GM19239 (cell line): ENCODE measurements around the gene BTBD10.
A peak's percentile ranks its signal among the peaks of the same experiment; 100 is the strongest.

Experiments used
- DNase-seq: peaks from one replicate; pipeline ENCODE4 v3.0.0; 2011; ENCODE audit warnings: low spot score; ENCODE audit not compliant: insufficient read length
- FAIRE-seq: peaks from 2 replicates; lab custom pipeline; 2011; peaks lifted over from hg19 to GRCh38; lab: Jason Lieb, UNC

The BTBD10 gene

DNA sequence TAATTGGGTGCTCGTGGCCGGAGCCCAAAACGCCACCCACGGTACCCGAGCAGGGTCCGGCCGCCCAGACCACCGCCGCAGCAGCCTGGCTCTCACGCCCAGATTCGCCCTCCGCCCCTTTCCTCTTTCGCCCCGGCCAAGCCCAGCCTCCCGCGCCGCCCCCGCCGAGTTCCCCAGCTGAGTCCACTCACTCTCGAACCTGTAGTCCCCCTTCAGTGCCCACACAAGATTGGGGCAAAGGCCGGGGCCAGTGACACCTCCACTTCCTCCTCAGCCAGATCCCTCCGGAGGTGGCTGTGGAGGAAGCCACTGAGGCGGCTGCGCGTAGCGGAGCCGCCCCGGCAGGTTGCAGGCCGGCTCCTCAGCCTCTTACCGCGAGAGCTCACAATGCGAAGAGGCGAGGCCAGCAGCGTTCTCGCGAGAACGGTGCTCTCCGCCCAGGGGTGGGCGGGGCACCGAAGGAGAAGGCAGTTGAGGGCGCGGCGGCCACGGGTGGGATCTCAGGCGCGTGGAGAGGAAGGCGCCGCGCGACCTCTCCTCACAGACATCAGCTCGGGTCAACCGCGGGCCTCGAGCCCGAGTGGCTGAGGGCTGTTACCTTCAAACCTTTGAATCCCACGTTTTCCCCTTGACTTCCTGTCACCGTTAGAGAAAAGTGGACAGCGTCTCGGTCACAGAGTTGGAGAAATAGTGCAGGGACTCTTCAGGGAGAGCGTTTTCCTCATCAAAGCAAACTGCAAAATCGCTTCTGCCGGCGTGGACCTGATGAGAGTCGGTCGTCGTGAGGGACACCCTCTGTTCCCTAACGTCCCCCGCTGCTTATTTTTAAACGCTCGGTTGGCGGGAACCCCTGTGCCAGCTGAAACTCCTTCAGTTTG, at the start of gene BTBD10:
Gene BTBD10, minus strand, starts transcription at position 322 of the 878 bp plus-strand sequence. CDS start 18,098 bp downstream, outside the sequence.
- DNase-seq (peak; percentile 74), FAIRE-seq (peak; percentile 91)

DNA sequence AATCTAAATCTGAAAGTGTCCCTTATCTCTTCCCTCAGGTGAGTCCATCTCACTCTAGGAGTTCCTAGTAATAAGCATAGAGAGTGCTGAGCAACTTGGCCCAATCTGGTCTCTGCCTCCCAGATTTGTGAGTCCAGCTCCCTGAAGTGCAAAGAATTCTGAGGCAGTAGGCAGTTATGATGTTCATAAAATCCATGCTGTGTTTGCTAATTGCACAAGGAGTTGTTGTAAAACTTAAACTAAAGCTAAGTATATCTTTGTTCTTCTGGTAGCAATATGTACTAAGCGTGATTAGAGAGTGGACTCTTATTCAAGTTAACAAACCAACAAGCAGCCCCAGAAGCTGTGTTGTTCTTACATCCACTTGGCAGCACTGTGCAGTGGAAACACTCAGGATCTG, 40.4 kb upstream of the BTBD10 start:
- FAIRE-seq: no peak

DNA sequence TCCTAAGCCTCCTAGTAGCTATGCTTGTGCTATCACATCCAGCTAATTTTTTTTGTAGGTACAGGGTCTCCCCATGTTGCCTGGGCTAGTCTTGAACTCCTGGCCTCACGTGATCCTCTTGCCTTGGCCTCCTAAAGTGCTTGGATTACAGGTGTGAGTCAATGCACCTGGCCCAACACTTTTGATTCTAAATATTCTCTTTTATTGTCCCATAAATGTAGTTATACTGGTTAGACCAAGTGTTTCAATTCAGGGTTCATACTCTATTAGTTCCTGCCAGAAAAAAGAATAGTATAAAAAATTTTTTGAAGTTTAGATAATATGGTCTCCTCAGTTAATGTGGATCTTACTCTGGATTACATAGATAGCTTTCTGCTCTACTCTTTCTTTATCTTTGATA, 39.5 kb upstream of the BTBD10 start:
- DNase-seq: no peak
- FAIRE-seq: no peak

More for the DNA sequence above, 40.4 kb upstream of the BTBD10 start:
- no peak for DNase-seq

DNA sequence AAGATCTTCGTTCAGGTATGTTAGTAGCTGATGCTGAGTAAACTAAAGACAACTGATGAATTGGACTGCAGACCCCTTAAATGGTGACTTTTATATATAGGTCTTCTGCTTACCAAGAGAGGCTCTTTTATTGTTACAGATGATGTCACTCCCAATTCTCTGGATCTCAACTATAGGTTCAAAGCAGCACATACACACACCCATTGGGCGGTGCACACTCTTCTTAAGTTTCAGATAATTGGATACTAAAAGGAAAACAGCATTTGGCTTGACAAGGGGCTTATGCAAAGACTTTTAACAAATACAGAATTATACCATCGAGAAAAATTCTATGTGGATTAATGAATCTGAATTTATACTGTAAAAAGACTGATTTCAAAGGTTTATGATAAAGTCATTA, 32.9 kb upstream of the BTBD10 start, which contains the start of gene PTH:
Gene PTH, minus strand, starts transcription at position 69 of the 400 bp plus-strand sequence. CDS start 3,142 bp downstream, outside the sequence.
- no peak for DNase-seq
- FAIRE-seq: no peak

DNA sequence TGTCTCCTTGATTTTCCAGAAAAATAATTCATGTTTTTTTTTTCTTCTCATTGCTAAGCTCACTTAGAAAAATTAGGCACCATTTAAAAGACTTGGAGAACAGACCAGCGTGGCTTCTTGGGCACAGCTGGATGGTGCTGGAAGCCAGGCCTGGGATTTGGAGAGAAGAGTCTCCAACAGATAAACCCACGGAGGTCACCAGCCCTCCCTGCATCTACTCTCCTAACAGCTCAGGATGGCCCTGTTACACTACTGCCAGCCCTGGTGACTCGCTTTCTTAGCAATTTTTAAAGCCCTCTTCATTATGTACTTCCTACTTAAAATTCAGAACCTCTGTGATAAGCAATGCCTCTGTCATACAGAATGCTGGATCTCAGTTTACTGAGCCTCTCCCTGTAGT, 31.0 kb upstream of the BTBD10 start:
- no peak for FAIRE-seq
- no peak for DNase-seq

DNA sequence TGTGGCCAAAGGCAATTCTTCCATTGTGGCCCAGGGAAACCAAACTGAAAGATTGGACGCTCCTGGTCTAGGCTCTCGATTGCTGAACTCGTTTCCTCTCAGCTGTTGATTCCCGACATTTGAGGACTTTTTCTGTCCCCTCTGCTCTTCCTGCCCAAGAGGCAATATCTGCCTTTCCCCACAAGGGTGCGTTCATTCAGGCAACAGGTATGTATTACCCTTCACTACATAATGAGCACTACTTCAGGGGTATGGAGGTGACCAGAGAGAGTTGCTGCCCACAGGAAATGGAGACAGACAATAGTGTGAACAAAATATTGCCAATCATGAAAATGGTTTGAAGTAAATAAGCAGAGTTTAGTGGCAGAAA, 24.6 kb upstream of the BTBD10 start:
- FAIRE-seq: peak; percentile 80
- DNase-seq: peak; percentile 28

DNA sequence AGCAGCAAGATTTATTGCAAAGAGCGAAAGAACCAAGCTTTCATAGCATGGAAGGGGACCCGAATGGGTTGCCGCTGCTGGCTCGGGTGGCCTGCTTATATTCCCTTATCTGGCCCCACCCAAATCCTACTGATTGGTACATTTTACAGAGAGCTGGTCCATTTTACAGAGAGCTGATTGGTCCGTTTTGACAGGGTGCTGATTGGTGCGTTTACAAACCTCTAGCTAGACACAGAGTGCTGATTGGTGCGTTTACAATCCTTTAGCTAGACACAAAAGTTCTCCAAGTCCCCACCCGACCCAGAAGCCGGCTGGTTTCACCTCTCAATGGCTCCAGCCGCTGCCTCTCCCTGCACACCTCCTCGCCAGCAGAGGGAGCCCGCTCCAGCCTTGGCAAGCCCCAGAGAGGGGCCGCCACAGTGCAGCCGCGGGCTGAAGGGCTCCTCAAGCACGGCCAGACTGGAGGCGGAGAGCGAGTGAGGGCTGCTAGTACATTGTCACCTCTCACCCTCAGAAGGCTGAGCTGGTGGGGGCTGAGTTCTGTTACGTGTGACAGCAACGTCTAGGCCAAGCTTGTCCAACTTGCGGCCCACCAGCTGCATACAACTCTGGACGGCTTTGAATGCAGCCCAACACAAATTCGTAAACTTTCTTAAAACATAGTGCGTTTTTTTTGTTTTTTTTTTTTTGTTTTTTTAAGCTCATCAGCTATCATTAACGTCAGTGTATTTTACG, 24.1 kb upstream of the BTBD10 start:
- no peak for FAIRE-seq
- DNase-seq: no peak

DNA sequence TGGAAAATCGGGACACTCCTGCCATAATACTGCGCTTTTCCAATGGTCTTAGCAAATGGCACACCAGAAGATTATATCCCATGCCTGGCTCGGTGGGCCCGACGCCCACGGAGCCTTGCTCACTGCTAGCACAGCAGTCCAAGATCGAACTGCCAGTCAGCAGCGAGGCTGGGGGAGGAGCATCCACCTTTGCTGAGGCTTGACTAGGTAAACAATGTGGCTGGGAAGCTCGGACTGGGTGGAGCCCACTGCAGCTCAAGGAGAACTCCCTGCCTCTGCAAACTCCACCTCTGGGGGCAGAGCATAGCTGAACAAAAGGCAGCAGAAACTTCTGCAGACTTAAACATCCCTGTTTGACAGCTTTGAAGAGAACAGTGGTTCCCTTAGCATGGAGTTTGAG, 17.2 kb upstream of the BTBD10 start:
- DNase-seq: no peak
- FAIRE-seq: no peak

DNA sequence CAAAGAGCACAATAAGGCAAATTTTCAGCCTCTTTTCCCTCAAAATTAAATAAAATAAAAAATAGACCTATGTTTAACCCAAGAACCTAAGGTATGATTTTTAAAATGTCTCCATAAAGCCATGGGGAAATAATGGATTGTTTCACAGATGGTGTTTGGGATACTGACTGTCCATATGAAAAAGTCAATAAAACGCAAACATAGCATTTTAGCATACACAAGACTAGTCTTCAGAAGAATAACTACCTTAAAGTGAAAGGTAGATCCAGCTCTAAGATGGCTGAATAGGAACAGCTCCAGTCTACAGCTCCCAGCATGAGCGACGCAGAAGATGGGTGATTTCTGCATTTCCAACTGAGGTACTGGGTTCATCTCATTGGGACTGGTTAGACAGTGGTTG, 16.7 kb upstream of the BTBD10 start:
- DNase-seq (no peak), FAIRE-seq (no peak)

DNA sequence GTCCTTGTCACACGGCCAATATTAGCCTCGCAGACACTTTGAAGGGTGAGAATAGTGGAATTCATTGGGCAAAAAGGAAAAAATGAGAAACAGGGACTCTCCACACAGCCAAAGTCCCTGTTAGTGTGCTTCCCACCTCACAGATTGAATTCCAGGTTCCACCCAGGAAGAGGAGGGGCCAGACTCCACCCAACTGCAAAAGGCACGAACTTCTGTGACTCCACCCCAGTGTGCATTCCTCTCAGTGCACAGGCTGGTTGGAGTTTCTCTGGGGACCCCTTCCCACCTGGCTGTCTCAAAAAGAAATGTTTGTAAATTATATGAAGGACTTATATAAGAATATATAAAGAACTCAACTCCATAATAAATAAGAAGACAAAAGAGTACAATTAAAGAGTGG, 12.1 kb upstream of the BTBD10 start:
- DNase-seq (no peak), FAIRE-seq (no peak)

DNA sequence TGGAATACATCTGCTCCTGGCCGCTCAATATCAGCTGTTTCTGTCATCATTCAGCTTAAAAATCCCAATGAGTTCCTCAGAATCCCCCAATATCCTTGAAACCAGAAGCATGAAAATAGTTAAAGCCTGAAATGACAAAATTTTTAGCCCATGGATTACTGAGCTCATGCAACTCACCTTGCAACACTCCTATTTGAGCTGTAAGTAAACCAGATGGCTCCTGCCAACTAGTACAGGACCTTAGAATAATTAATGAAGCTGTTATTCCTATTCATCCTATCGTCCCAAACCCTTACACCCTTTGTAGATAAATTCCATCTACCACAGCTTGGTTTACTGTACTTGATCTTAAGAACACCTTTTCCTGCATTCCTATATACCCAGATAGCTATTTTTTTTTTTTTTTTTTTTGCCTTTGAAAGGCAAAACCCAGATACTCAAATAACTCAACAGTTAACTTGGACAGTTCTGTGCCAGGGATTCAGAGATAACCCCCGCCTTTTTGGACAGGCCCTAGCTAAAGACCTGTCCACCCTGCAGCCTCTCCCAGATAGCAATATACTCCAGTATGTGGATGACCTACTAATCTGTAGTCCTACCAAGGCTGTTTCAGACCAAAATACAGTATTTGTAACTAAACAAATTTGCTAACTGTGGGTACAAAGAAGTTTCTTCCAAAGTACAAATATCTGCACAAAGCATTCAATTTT, 10.1 kb upstream of the BTBD10 start:
- DNase-seq (no peak), FAIRE-seq (no peak)

DNA sequence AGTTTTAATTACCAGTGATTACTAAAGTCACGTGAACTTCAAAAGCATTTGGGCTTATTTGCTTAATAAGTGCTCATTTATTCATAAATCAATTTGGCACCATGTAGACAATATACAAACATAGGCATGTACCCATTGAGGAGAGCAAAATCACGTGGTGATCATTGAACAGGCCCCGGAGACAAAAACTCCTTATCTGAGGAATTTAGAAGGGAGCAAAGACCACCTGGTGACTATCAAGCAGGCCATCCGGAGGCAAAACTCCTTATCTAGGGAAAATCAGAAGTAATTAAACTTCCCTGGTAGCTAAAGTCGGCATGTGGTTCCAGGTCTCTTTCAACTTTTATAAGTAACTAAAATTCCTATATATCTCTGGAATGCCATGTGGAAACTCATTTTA, 5.7 kb upstream of the BTBD10 start:
- no peak for DNase-seq
- FAIRE-seq: no peak

DNA sequence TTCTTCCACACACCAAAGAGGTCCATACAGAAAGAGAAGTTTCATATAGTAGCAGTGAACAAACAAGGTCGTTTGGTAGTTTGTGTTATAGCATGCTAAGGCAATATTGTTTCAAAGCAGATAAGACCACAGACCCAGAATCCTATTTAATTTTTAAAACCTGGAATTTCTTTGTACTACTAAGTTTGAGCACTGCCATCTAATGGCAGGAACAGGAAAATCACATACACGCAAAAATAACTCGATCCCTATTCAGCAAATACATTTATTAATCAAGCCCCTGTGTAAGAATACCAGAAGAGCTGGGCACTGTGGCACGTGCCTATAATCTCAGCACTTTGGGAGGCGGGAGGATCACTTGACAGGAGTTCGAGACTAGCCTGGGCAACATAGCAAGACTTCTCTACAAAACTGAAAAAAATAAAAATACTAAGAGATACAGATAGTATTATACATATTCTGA, 2.9 kb upstream of the BTBD10 start:
- no peak for DNase-seq
- FAIRE-seq: peak; percentile 68

DNA sequence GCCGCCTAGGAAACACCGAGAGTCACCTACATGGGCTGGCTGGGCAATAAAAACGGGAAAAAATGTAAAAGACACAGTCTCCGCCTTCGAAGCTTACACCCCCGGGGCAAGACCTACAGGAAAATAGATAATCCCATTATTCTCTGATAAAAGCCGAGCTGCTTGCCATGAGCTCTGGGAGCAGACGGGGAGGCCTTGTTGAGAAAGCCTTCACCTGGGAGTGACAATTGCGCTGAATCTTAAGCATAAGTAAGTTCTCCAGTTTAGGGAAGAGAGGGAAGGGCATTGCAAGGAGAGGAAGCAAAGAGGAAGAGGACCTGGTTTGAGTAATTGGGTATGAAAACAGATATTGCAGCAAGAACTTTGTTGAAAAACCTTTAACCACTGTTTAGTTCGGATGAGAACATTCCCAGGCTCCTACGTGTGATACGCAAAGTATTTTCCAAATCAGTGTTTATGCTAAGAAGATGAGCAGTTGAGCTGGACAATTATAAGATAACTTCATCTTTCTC, 813 bp upstream of the BTBD10 start:
- DNase-seq: no peak
- FAIRE-seq: no peak

DNA sequence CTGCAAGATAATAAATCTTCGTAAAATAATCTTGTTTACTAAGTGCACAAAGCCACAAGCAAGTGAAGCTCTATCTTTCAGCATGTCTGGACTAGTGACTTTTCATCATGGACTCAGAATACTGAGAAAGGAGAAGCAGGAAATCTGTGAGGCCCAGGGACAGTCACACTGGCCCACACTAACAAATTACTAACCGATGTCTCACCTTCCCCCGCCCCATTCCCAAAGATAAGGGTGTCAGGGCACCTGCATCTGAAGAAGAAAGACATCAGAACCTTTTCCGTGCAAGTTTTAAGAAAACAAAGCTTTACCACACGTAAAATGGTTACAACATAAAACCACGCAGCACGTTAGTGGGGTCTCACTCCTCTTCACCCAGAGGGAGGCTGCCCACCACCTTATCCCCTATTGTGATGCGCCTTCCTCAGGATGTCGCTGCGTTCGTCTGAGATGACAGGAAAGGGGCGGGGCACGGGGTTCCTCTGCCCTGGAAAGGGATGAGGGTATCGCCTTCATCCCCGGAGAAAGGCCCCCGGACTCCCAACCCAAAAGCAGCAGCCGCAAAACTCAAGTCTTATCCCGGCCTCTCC, 616 bp downstream of the BTBD10 start:
- FAIRE-seq (peak; percentile 76), DNase-seq (no peak)

DNA sequence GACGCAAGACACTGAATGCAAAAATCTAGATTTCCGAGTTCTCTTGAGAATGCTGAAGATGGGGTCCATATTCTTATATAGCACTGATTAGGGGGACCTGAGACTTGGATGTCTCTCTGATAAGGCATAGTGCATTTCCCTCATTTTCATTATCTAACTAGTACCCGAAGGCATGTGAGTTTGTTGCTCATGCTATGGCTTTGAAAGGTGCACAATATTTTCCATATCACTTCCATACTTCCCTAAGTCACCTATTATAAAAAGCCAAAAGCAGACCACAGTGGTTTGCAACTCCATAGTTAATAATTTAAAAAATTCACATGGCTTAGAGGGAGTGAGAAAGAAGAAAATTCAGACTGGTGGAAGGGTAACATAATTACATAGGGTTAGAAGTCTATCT, 1.7 kb downstream of the BTBD10 start:
- DNase-seq (no peak), FAIRE-seq (no peak)

DNA sequence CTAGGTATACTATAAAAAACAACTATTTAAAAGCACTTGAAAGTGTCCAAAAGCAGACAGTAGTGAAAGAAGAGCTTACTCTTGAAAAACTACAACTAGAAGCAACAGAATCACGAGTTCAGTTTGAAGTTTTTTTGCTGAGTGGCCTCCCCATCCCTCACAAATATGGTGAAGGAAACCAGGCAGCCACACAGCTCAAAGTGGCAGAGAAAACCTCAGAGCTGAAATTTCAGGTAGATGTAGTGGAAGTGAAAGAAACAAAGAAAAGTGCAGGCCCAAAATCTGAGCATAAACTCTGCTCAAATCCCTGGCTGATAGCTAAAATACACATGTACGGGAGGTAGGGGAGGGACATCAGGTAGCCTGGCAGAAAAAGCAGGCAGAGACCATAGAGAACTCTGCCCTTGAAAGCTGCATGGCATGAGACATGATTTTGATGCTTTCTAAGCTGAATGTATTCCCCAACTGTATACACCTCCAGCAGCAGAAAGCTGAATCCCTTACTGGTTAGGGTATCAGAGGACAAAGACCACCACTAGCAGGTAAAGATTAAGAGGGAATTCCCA, 12.1 kb downstream of the BTBD10 start:
- DNase-seq (no peak), FAIRE-seq (no peak)

DNA sequence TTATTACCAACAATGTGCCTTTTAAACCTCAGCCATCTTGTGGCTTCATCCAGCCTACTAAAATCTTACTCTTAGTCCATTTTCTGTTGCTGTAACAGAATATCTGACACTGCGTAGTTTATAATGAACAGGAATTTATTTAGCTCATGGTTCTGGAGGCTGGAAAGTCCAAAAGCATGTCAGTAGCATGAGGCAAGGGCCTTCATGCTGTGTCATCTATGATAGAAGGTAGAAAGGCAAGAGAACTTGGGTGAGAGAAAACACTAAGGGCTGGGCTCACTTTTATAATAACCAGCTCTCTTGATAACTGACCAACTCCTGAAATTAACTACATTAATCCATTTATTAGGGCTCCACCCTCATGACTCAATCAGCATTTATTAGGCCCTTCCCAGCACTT, 13.5 kb downstream of the BTBD10 start:
- no peak for FAIRE-seq
- no peak for DNase-seq

DNA sequence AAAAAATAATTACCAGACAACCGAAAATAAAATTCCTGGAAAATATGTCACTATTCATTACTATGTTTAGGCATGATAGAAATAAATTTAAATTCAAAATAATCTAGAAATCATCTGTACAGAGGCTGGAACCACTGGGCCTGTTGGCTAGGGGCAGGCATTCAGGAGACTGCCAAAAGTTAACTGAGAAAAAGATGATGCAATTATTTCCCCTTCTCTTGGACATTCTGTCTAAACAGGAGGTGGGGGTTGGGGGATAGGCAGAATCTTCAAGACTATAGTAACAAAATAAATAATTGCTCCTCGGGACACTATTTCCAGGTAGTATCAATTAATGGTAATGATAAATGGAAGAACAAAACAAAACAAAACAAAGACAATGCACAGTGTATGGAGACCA, 14.1 kb downstream of the BTBD10 start:
- no peak for DNase-seq
- FAIRE-seq: no peak

DNA sequence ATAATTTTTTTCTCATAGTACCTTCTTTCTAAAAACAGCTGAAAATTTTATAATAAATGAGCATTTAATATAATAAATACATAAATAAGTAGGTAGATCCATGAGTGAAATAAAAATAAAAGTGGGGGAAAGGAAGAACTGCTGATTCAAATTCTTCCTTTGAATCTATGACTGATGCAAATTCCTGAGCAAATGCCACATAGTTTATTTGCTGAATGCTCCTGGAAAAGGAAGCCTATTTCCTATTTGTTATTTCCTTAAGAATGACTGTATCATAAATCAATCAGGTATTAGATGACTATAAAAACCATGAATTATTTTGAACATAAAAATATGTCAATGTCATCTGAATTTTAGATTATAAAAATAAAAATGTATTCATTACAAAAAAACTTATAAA, 16.6 kb downstream of the BTBD10 start:
- no peak for FAIRE-seq
- no peak for DNase-seq
